Measurements from ENCODE around the gene TRIM42. TPM values are rescaled to one million over a fixed set of nuclear protein-coding genes. Genes with fewer than 3 reads are reported as not detected.

TRIM42 gene
- total RNA-seq, 1 donor from 2014 or later, result not detected

DNA sequence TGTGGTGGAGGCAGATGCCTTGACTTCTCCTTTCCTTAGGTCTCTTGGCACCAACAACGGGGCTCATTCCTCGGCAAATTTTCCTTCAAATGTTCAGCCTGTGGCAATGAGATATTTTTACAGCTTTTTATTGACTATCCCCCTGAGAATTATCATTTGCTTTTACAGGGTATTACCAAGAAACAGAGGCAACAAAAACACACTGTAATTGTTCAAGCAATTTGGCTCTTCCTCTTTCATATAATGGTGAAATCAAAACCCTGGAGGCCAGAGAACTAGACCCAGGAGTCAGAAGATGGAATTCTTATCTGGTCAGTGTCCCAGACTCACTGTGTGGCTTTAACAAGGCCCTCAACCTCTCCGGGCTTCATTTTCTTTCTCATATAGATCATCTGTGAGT lies 40.1 kb downstream of the TRIM42 start:
- Histone ChIP-seq H3K27me3 (no peaks in the 10 kb centered on the region), H3K4me1 (peaks cover 9% of the 10 kb centered on the region), H3K36me3 (no peaks in the 10 kb centered on the region), H3K9me3 (no peaks in the 10 kb centered on the region), H3K27ac (no peak overlapping the region), H3K4me3 (no peak overlapping the region)
- peak in 1 of 2 donors; percentile 77 for DNase-seq (ENCODE audit: extremely low spot score in 2 of 2)
- intact Hi-C loops (cut with DNase I), result no loop called here
- TF ChIP-seq, protein P1, sequence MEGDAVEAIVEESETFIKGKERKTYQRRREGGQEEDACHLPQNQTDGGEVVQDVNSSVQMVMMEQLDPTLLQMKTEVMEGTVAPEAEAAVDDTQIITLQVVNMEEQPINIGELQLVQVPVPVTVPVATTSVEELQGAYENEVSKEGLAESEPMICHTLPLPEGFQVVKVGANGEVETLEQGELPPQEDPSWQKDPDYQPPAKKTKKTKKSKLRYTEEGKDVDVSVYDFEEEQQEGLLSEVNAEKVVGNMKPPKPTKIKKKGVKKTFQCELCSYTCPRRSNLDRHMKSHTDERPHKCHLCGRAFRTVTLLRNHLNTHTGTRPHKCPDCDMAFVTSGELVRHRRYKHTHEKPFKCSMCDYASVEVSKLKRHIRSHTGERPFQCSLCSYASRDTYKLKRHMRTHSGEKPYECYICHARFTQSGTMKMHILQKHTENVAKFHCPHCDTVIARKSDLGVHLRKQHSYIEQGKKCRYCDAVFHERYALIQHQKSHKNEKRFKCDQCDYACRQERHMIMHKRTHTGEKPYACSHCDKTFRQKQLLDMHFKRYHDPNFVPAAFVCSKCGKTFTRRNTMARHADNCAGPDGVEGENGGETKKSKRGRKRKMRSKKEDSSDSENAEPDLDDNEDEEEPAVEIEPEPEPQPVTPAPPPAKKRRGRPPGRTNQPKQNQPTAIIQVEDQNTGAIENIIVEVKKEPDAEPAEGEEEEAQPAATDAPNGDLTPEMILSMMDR (IDR thresholded peaks at IDR 0.05), result no peak
- TF ChIP-seq POLR2AphosphoS5 (IDR thresholded peaks at IDR 0.05; ENCODE audit: insufficient read depth in 1 of 2, low read depth in 1 of 2) (peak in 1 of 2 donors; percentile 72), POLR2A (IDR thresholded peaks at IDR 0.05) (no peak)

DNA sequence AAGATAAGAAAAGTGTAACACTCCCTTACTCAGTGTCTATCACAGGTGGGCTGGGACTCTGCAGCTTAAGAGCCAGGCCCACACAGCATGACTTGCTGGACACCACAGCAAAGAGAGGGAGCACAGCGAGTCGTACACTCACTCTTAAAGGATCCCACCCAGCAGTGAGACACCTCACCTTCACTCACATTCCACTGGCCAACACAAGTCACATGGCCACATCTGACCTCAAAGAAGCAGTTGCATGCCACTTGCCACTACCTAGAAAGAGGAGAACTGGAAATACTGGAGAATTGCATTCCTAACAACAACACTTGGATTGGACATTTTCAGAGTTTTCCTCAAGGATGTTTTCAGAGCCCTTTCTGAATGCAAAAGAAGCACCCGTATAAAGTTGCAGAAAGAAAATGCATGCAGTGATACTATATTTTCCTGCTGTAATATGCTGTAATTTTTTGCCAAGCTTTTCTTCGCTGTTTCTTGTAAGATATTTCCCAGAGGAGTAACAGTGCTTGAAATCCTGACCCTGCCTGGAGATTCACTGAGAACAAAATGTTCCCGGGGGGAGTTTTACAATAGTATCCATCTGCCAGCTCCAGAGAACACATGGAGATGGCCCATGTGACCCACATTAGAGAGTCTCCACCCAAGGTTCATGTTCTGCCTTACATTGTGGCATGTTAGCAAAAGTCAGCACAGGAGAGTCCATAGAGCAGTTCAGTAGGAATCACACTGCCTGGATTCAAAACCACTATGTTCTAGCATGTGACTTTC lies 42.2 kb downstream of the TRIM42 start:
- Histone ChIP-seq H3K9me3 (no peaks in the 10 kb centered on the region), H3K27ac (peak overlapping the region; percentile 33), H3K4me1 (peaks cover 9% of the 10 kb centered on the region), H3K27me3 (no peaks in the 10 kb centered on the region), H3K4me3 (no peak overlapping the region), H3K36me3 (no peaks in the 10 kb centered on the region)
- TF ChIP-seq POLR2A (IDR thresholded peaks at IDR 0.05), result no peak
- peak; percentile 33 to 83 for TF ChIP-seq POLR2AphosphoS5 (IDR thresholded peaks at IDR 0.05; ENCODE audit: insufficient read depth in 1 of 2, low read depth in 1 of 2)
- intact Hi-C loops (cut with DNase I), result loop anchor here (10.0 kb wide), 1 partner anchor 125 kb away; no protein-coding TSS in a partner anchor
- peak in 1 of 2 donors; percentile 95 for DNase-seq (ENCODE audit: extremely low spot score in 2 of 2)

DNA sequence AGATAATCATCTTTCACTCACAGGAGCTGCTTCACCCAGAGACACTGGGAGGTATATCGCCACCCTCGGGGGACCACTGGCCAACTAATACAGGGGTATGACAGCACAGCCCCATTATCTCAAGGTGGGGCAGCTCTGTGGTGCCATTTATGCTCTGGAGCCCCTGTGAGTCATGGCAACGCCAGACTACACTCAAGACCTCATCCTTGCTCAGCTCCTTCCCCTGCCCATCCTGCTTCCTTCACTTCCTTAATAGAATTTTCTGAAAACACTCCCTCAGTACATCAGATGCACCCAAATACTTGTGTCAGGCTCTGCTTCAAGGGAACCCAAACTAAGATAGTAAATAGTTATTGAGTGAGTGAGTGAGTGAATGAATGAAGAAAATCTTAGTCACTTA lies 45.7 kb downstream of the TRIM42 start:
- TF ChIP-seq POLR2A (IDR thresholded peaks at IDR 0.05) (no peak), POLR2AphosphoS5 (IDR thresholded peaks at IDR 0.05; ENCODE audit: insufficient read depth in 1 of 2, low read depth in 1 of 2) (no peak)
- TF ChIP-seq, protein P1 (IDR thresholded peaks at IDR 0.05), result no peak
- Histone ChIP-seq H3K36me3 (no peaks in the 10 kb centered on the region), H3K27ac (no peak overlapping the region), H3K4me3 (no peak overlapping the region), H3K4me1 (peaks cover 9% of the 10 kb centered on the region), H3K9me3 (no peaks in the 10 kb centered on the region), H3K27me3 (no peaks in the 10 kb centered on the region)
- intact Hi-C loops (cut with DNase I), result loop anchor here (10.0 kb wide), 1 partner anchor 129 kb away; no protein-coding TSS in a partner anchor
- no peak for DNase-seq (ENCODE audit: extremely low spot score in 2 of 2)

DNA sequence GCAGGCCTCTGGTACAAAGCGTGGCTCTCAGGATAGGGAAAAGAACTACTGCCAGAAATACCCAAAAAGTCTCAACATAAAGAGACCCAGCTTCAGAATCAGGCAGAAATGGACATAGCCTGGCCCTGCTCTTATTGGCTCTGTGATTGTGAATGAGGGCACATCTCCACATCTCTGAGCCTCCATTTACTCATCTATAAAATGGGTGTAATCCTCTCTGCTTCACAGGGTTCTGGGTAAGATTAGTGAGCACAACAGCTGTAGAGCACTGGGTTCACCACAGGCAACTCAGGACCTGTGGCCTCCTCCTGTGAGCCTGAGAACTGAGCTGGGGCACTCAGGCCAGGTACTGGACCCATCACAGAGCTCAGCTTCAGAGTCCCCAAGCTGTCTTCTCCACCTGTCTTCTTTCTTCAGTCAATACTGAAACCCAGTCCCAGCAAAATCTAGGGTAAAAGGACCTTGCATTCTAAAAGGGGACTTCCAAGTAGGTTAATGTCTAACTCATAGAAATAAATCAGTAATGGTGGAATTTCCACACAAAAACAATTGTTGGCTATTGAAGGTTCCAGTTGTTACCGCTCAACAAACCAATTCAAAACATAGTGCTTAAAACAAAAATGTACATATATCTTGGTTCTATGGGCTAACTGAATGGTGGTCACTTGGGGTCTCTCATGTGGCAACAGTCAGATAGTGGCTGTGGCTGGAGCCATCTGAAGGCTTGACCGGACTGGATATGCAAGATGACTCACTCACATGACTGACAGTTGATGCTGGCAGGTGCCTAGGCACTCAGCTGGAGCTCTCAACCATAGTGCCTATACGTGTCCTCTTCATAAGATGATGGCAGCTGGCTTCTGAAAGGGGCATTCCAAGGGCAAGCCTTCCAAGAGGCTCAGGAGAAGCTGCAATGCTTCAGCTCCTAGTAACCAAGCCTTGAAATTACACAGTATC lies 47.3 kb downstream of the TRIM42 start:
- H3K36me3 ChIP-seq, result no peaks in the 10 kb centered on the region
- no peak overlapping the region for H3K27ac ChIP-seq
- peaks cover 9% of the 10 kb centered on the region for H3K4me1 ChIP-seq
- TF ChIP-seq, protein P1 (IDR thresholded peaks at IDR 0.05), result no peak
- TF ChIP-seq POLR2A (IDR thresholded peaks at IDR 0.05), result no peak
- TF ChIP-seq POLR2AphosphoS5 (IDR thresholded peaks at IDR 0.05; ENCODE audit: insufficient read depth in 1 of 2, low read depth in 1 of 2), result no peak
- no peaks in the 10 kb centered on the region for H3K9me3 ChIP-seq
- intact Hi-C loops (cut with DNase I), result loop anchor here (10.0 kb wide), 1 partner anchor 130 kb away; no protein-coding TSS in a partner anchor
- no peak for DNase-seq (ENCODE audit: extremely low spot score in 2 of 2)
- H3K27me3 ChIP-seq, result no peaks in the 10 kb centered on the region
- H3K4me3 ChIP-seq, result no peak overlapping the region

DNA sequence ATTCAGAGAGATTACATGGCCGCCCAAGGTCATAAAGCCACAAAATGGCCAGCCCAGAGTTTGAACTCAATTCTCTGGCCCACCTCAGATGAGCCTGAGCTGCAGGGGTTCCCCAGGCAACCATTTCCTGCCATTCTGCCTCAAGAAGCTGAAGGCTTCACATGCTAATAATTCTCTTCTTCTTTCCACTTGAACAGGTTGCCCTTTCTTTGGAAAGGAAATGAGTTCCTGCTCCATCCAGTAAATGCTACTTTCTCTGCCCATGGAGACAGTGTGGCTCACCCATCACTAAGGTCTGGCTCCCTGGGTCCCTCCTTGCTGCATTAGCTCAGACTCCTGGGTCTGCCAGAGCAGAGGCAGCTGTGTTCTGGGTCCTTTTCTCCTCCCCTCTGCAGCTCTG lies 48.2 kb downstream of the TRIM42 start:
- Histone ChIP-seq H3K9me3 (no peaks in the 10 kb centered on the region), H3K36me3 (no peaks in the 10 kb centered on the region), H3K4me1 (peaks cover 2% of the 10 kb centered on the region), H3K4me3 (no peak overlapping the region), H3K27me3 (no peaks in the 10 kb centered on the region), H3K27ac (no peak overlapping the region)
- DNase-seq (ENCODE audit: extremely low spot score in 2 of 2), result no peak
- intact Hi-C loops (cut with DNase I), result loop anchor here (10.0 kb wide), 1 partner anchor 131 kb away; no protein-coding TSS in a partner anchor
- no peak for TF ChIP-seq POLR2AphosphoS5 (IDR thresholded peaks at IDR 0.05; ENCODE audit: insufficient read depth in 1 of 2, low read depth in 1 of 2)
- TF ChIP-seq POLR2A (IDR thresholded peaks at IDR 0.05), result no peak
- TF ChIP-seq, protein P1 (IDR thresholded peaks at IDR 0.05), result no peak
